Measurements from ENCODE around the gene PCDHA1. TPM values are rescaled to one million over a fixed set of nuclear protein-coding genes. Genes with fewer than 3 reads are reported as not detected.

The PCDHA1 gene
- total RNA-seq, 6 donors from 2014 or later, result 0.13 TPM; not detected in 5

- TF ChIP-seq POLR2A (IDR thresholded peaks at IDR 0.05) (peak in 1 of 4 donors; percentile 38), EP300 (IDR thresholded peaks at IDR 0.05) (no peak), CTCF (IDR thresholded peaks at IDR 0.05) (no peak), POLR2AphosphoS5 (IDR thresholded peaks at IDR 0.05) (no peak)
- Histone ChIP-seq H3K27ac (peak within 1 kb of the TSS; percentile 50 to 80 (median 76)), H3K4me1 (peaks cover 4 to 17% (median 12%) of the 10 kb centered on the region in 4 donors), H3K27me3 (no peaks in the 10 kb centered on the region), H3K9me3 (no peaks in the 10 kb centered on the region), H3K4me3 (peak within 1 kb of the TSS; percentile 45 to 71 (median 58)), H3K36me3 (no peaks in the 10 kb centered on the region)
- DNase-seq (peak; percentile 58 to 91), ATAC-seq (ENCODE audit: low FRiP score in 2 of 2) (peak; percentile 76 to 82)
- 2 to 5% methylated on average over 13 to 43 of the region's 80 CpGs for WGBS, 2 donors
Observed at GRCh38 chr5:140966293-140967225, 180.6 kb downstream of the PCDHA1 start, which contains the start of gene PCDHAC2. Gene PCDHAC2 (plus strand): TSS chr5:140966476. CDS start chr5:140966767, 291 bp downstream.

GRCh38 chr5:140967226-140967893, 181.4 kb downstream of the PCDHA1 start:
- Histone ChIP-seq H3K4me3 (peak overlapping the region in 3 of 4 donors; percentile 53 to 71 (median 62)), H3K9me3 (no peaks in the 10 kb centered on the region), H3K27me3 (no peaks in the 10 kb centered on the region), H3K36me3 (no peaks in the 10 kb centered on the region), H3K27ac (peak overlapping the region in 3 of 4 donors; percentile 50 to 80 (median 80)), H3K4me1 (peaks cover 4 to 17% (median 12%) of the 10 kb centered on the region in 4 donors)
- peak in 1 of 2 donors; percentile 23 for DNase-seq
- TF ChIP-seq EP300 (IDR thresholded peaks at IDR 0.05) (no peak), CTCF (IDR thresholded peaks at IDR 0.05) (no peak), POLR2A (IDR thresholded peaks at IDR 0.05) (no peak), POLR2AphosphoS5 (IDR thresholded peaks at IDR 0.05) (no peak)
- peak in 1 of 2 donors; percentile 12 for ATAC-seq (ENCODE audit: low FRiP score in 2 of 2)
- 43 to 53% methylated on average over 11 to 33 of the region's 34 CpGs for WGBS, 2 donors

GRCh38 chr5:140969880-140970279, 183.9 kb downstream of the PCDHA1 start:
- Histone ChIP-seq H3K4me1 (peaks cover 4 to 17% (median 12%) of the 10 kb centered on the region in 4 donors), H3K4me3 (no peak overlapping the region), H3K36me3 (no peaks in the 10 kb centered on the region), H3K9me3 (no peaks in the 10 kb centered on the region), H3K27me3 (no peaks in the 10 kb centered on the region), H3K27ac (no peak overlapping the region)
- DNase-seq (no peak), ATAC-seq (ENCODE audit: low FRiP score in 2 of 2) (no peak)
- TF ChIP-seq POLR2A (IDR thresholded peaks at IDR 0.05) (no peak), CTCF (IDR thresholded peaks at IDR 0.05) (no peak), EP300 (IDR thresholded peaks at IDR 0.05) (no peak), POLR2AphosphoS5 (IDR thresholded peaks at IDR 0.05) (no peak)

- Histone ChIP-seq H3K36me3 (no peaks in the 10 kb centered on the region), H3K9me3 (no peaks in the 10 kb centered on the region), H3K4me1 (peaks cover 8 to 12% (median 9%) of the 10 kb centered on the region in 4 donors), H3K27me3 (no peaks in the 10 kb centered on the region), H3K27ac (no peak overlapping the region), H3K4me3 (no peak overlapping the region)
- no peak for ATAC-seq (ENCODE audit: low FRiP score in 2 of 2)
- DNase-seq, result no peak
- TF ChIP-seq POLR2A (IDR thresholded peaks at IDR 0.05) (no peak), CTCF (IDR thresholded peaks at IDR 0.05) (no peak), POLR2AphosphoS5 (IDR thresholded peaks at IDR 0.05) (no peak), EP300 (IDR thresholded peaks at IDR 0.05) (no peak)
Observed at GRCh38 chr5:140973550-140973949, 187.6 kb downstream of the PCDHA1 start.
